ENCODE data around the gene EXTL2. TPM values are rescaled to one million over a fixed set of nuclear protein-coding genes. Genes with fewer than 3 reads are reported as not detected.
"Not testable (repeated sequence)": the region's sequence is repeated elsewhere in the genome, so short reads cannot be mapped to it uniquely, and the experiment has no call there.

EXTL2 gene
- total RNA-seq, 3 donors from 2014 or later = 4.7 to 13.4 (median 4.8) TPM

DNA sequence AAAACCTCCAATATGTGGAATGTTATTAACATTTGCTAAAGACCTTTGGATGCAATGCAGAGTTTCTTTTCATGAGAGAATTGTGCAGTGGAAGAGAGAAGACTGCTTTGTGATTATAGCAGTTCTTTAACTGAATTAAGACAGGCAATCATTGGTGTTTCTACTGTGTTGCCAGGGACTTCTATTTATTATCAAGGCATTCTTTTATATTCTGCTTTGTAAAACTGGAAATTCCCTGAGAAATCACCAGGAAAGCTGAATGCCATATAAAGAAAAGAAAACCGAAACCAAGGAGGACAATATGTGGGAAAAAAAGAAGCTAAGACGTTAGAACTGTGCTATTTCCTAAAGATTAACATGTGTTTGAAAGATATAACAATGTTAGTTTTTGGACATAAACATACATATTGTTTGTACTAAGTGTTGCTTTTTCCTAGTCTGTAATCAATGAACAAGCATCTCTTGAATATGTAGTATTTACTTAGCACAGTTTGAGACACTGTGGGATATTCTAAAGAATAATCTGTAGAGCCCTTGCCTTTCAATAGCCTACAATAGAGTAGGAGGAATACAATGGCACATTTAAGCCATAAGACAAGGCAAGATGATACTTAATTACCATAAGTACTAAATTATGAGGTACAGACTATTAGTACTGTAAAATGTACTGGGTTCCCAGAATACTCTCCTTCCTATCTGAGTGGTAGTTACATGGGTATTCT, 47.1 kb downstream of the EXTL2 start:
- Histone ChIP-seq H3K4me3 (no peak overlapping the region), H3K9me3 (no peaks in the 10 kb centered on the region), H3K4me1 (ENCODE audit: low read depth) (no peaks in the 10 kb centered on the region), H3K36me3 (ENCODE audit: low read depth) (no peaks in the 10 kb centered on the region)
- no peak for DNase-seq
- intact Hi-C loops (cut with DNase I, micrococcal nuclease) = no loop called here
- no peak for ATAC-seq
- TF ChIP-seq, protein P1, sequence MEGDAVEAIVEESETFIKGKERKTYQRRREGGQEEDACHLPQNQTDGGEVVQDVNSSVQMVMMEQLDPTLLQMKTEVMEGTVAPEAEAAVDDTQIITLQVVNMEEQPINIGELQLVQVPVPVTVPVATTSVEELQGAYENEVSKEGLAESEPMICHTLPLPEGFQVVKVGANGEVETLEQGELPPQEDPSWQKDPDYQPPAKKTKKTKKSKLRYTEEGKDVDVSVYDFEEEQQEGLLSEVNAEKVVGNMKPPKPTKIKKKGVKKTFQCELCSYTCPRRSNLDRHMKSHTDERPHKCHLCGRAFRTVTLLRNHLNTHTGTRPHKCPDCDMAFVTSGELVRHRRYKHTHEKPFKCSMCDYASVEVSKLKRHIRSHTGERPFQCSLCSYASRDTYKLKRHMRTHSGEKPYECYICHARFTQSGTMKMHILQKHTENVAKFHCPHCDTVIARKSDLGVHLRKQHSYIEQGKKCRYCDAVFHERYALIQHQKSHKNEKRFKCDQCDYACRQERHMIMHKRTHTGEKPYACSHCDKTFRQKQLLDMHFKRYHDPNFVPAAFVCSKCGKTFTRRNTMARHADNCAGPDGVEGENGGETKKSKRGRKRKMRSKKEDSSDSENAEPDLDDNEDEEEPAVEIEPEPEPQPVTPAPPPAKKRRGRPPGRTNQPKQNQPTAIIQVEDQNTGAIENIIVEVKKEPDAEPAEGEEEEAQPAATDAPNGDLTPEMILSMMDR (IDR thresholded peaks at IDR 0.05) = no peak

GRCh38 chr1:100843160-100843559, 51.5 kb downstream of the EXTL2 start:
- DNase-seq; intact Hi-C loops (cut with DNase I, micrococcal nuclease); ATAC-seq; H3K4me3 ChIP-seq; H3K9me3 ChIP-seq; H3K4me1 ChIP-seq (ENCODE audit: low read depth); H3K36me3 ChIP-seq (ENCODE audit: low read depth): not testable (repeated sequence)

GRCh38 chr1:100835866-100836842, 58.5 kb downstream of the EXTL2 start:
- DNase-seq (no peak), ATAC-seq (no peak)
- Histone ChIP-seq H3K36me3 (ENCODE audit: low read depth) (no peaks in the 10 kb centered on the region), H3K4me1 (ENCODE audit: low read depth) (no peaks in the 10 kb centered on the region), H3K9me3 (no peaks in the 10 kb centered on the region), H3K4me3 (no peak overlapping the region)
- intact Hi-C loops (cut with DNase I, micrococcal nuclease) = no loop called here
- TF ChIP-seq, protein P1 (IDR thresholded peaks at IDR 0.05) = no peak

DNA sequence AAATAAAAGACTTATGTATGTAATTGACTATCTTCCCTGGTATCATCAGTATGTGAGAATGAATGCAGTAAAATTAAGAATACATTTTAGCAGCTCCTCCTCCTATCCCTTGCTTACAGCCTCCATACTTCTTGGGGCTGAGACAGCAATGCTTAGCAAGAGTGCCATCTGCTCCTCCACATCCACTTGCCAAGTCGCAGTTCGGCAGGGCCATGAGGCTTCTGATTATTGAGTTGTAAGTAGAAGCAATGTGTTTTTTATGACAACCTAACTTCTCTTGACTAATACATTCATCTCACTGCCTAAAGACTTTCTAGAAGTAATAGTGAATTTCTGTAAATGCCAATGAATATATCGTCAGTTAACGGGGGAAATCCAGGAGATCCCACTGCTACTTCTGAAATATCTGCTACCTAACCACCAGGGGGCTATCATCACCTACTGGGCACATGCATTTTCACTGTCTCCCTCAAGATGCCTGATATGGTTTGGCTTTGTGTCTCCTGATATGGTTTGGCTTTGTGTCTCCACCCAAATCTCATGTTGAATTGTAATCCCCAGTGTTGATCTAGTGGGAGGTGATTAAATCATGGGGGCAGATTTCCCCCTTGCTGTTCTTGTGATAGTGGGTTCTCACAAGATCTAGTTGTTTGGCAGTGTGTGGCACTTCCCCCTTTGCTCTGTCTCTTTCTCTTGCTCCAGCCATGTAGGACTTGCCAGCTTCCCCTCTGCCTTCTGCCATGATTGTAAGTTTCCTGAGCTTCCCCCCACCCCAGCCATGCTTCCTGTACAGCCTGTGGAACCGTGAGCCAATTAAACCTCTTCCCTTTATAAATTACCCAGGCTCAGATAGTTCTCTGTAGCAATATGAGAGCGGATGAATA, 59.6 kb downstream of the EXTL2 start:
- TF ChIP-seq, protein P1 (IDR thresholded peaks at IDR 0.05) = no peak
- H3K4me3 ChIP-seq = no peak overlapping the region
- ATAC-seq = no peak
- intact Hi-C loops (cut with DNase I, micrococcal nuclease) = no loop called here
- H3K36me3 ChIP-seq (ENCODE audit: low read depth) = no peaks in the 10 kb centered on the region
- no peaks in the 10 kb centered on the region for H3K9me3 ChIP-seq
- no peaks in the 10 kb centered on the region for H3K4me1 ChIP-seq (ENCODE audit: low read depth)
- DNase-seq = no peak

DNA sequence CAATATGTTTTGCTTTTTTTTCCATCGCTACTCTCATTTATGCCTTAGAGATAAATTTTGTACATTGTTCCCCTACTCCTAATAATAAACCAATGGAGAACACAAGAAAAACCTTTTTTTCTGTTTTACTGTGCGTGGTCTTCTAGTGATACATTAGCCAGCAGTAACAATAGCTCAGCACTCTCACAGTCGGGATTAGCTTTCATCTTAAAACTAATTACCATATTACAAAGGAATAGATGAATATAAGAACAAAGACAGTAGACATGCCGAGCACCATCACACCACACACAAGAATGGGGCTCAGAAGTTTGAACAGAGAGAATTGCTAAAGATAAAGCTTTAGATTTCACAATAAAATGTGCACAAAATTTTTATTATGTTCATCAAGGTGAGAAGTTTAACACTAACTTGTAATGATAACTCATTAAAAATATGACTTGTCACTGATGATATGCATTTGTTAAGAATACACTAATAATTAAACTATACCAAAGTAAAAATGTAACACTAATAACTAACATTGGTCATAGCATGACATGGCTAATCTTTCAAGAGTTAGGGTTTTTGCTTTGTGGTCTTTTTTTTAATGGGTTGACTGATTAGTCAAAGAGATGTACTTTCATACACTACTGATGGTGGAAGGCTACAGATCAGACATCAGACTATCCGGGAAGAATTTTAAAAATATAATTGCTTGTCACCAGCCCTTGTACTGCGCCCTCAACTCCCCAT, 61.8 kb downstream of the EXTL2 start:
- DNase-seq (no peak), ATAC-seq (no peak)
- Histone ChIP-seq H3K36me3 (ENCODE audit: low read depth) (no peaks in the 10 kb centered on the region), H3K4me1 (ENCODE audit: low read depth) (no peaks in the 10 kb centered on the region), H3K4me3 (no peak overlapping the region), H3K9me3 (no peaks in the 10 kb centered on the region)
- intact Hi-C loops (cut with DNase I, micrococcal nuclease) = no loop called here
- TF ChIP-seq, protein P1 (IDR thresholded peaks at IDR 0.05) = no peak

- DNase-seq; intact Hi-C loops (cut with DNase I, micrococcal nuclease); H3K4me1 ChIP-seq (ENCODE audit: low read depth); H3K9me3 ChIP-seq; ATAC-seq; H3K36me3 ChIP-seq (ENCODE audit: low read depth); H3K4me3 ChIP-seq: not testable (repeated sequence)
Observed at GRCh38 chr1:100825666-100826065, 69.0 kb downstream of the EXTL2 start.
